GM12878 (cell line): ENCODE results near the gene CUZD1. TPM values are rescaled to one million over a fixed set of nuclear protein-coding genes. Genes with fewer than 3 reads are reported as not detected.

Source experiments
- ATAC-seq: fragments of 200-7000 bp; cut with Tn5 transposase; 3 replicates; pipeline ENCODE4 v1.9.1; 2020; ENCODE audit warnings: mild to moderate bottlenecking, moderate library complexity
- BruUV-seq: library from RNA; stranded (reverse); fragments of 400-500 nt; replicated peaks from 2 replicates; lab custom pipeline; 2021; lab: Mats Ljungman, UMichigan
- CTCF ChIA-PET: fragments of 300-600 bp; sonication (Branson Sonifier 250); formaldehyde crosslinking; extraction: SDS; loops from one replicate; lab custom pipeline; 2021; ENCODE audit warnings: inconsistent platforms; lab: Yijun Ruan, JAX
- POLR2A ChIA-PET: fragments of 350-600 bp; formaldehyde crosslinking; extraction: SDS; loops from one replicate; lab custom pipeline; 2021; ENCODE audit warnings: inconsistent platforms; lab: Charles Lee
- RAD21 ChIA-PET: fragments of 300-600 bp; sonication (Branson Sonifier 250); formaldehyde crosslinking; loops from one replicate; lab custom pipeline; 2023; ENCODE audit warnings: antibody characterized with exemption; ENCODE audit not compliant: unreplicated experiment; lab: Charles Lee
- SMC1A ChIA-PET: fragments of 300-600 bp; sonication (Branson Sonifier 250); formaldehyde crosslinking; loops from one replicate; lab custom pipeline; 2023; ENCODE audit not compliant: unreplicated experiment, uncharacterized antibody; lab: Charles Lee
- DNase-seq: peaks from one replicate; pipeline ENCODE4 v3.0.0-alpha.2; 2011; ENCODE audit warnings: low read depth, low spot score
- FAIRE-seq: peaks from 3 replicates; lab custom pipeline; 2011; peaks lifted over from hg19 to GRCh38; lab: Jason Lieb, UNC
- H2AFZ ChIP-seq: 2 replicates; pipeline ENCODE4 v1.6.0; 2011; ENCODE audit warnings: low read depth, low read length, control low read depth; ENCODE audit not compliant: control insufficient read depth
- H3K27ac ChIP-seq: 2 replicates; pipeline ENCODE4 v1.5.1; 2011; ENCODE audit warnings: control low read depth; ENCODE audit not compliant: control insufficient read depth, insufficient read depth
- H3K27me3 ChIP-seq, 2 experiments: replicated peaks in 1 of 2; 2 replicates each; pipeline versions ENCODE4 v1.6.0 to v1.6.1; 2011; ENCODE audit warnings: low read length in 1 of 2; ENCODE audit not compliant: control insufficient read depth in 2 of 2, insufficient read depth in 2 of 2
- H3K36me3 ChIP-seq, 2 experiments: 2 replicates each; pipeline ENCODE4 v1.5.1; 2011; ENCODE audit warnings: low read length in 1 of 2; ENCODE audit not compliant: control insufficient read depth in 2 of 2, insufficient read depth in 2 of 2
- H3K4me1 ChIP-seq: 2 replicates; pipeline ENCODE4 v1.6.1; 2011; ENCODE audit warnings: mild to moderate bottlenecking, low read length, moderate library complexity, mixed read lengths; ENCODE audit not compliant: control insufficient read depth, insufficient read depth
- H3K4me2 ChIP-seq: 2 replicates; pipeline ENCODE4 v1.6.0; 2011; ENCODE audit warnings: control low read depth; ENCODE audit not compliant: control insufficient read depth, insufficient read depth
- H3K4me3 ChIP-seq: fragments of 200-600 bp; sonication (generic); 2 replicates; pipeline ENCODE4 v1.5.1; 2016
- H3K79me2 ChIP-seq: 2 replicates; pipeline ENCODE4 v1.6.0; 2011; ENCODE audit warnings: low read length; ENCODE audit not compliant: control insufficient read depth, insufficient read depth
- H3K9ac ChIP-seq: 2 replicates; pipeline ENCODE4 v1.8.0; 2011; ENCODE audit warnings: low read length, control low read depth, mixed read lengths; ENCODE audit not compliant: control insufficient read depth, insufficient read depth
- H3K9me3 ChIP-seq: replicated peaks from 3 replicates; pipeline ENCODE4 v1.5.1; 2011; ENCODE audit warnings: mild to moderate bottlenecking, low read length; ENCODE audit not compliant: control insufficient read depth, insufficient read depth
- H4K20me1 ChIP-seq: 2 replicates; pipeline ENCODE4 v1.6.0; 2011; ENCODE audit not compliant: control insufficient read depth, insufficient read depth
- BHLHE40 ChIP-seq, 2 experiments: fragments of 450-650 bp in 1 of 2; IDR thresholded peaks; 2 replicates each; pipeline ENCODE4 v1.6.1; 2011 to 2017; ENCODE audit warnings: low read depth in 2 of 2, borderline replicate concordance in 1 of 2, improper control_type of control experiment in 1 of 2, low read length in 1 of 2, mild to moderate bottlenecking in 1 of 2
- CEBPZ ChIP-seq: fragments of 150-350 bp; IDR thresholded peaks from 2 replicates; pipeline ENCODE4 v1.6.1; 2016; ENCODE audit warnings: low read depth, low read length
- MYC ChIP-seq: IDR thresholded peaks from 2 replicates; pipeline ENCODE4 v1.6.1; 2011; ENCODE audit warnings: mild to moderate bottlenecking, low read length, moderate library complexity, inconsistent platforms; ENCODE audit not compliant: insufficient read depth, insufficient replicate concordance, insufficient read length, severe bottlenecking
- SIX5 ChIP-seq: IDR thresholded peaks from 2 replicates; pipeline ENCODE4 v1.6.1; 2011; ENCODE audit warnings: mild to moderate bottlenecking, low read depth, low read length, moderate library complexity; ENCODE audit not compliant: severe bottlenecking
- ZBTB40 ChIP-seq: fragments of 450-650 bp; IDR thresholded peaks from 2 replicates; pipeline ENCODE4 v1.6.1; 2016; ENCODE audit warnings: mild to moderate bottlenecking, moderate library complexity, borderline replicate concordance
- ZNF274 ChIP-seq: IDR thresholded peaks from one replicate; pipeline ENCODE4 v1.8.0; 2011; ENCODE audit not compliant: insufficient read length, insufficient read depth
- WGBS: methylation state at CpG from one replicate; pipeline ENCODE4 v1.1.6; 2016; ENCODE audit warnings: low lambda C conversion rate; ENCODE audit not compliant: insufficient replicate concordance, insufficient coverage; ENCODE audit errors: missing lambda C conversion rate; 5-methylcytosine and 5-hydroxymethylcytosine counted together
- in situ Hi-C: fragments of 300-500 bp; cut with MboI; formaldehyde crosslinking; loops from 9 replicates; pipeline ENCODE4 v1.14.3; 2018; ENCODE audit warnings: mixed read lengths
- intact Hi-C: fragments of 100-400 bp; cut with micrococcal nuclease; formaldehyde crosslinking; loops from one replicate; pipeline ENCODE4 v1.14.2; 2022; ENCODE audit not compliant: unreplicated experiment
- polyA plus RNA-seq, 11 experiments: library from polyadenylated mRNA; depleted of rRNA in 4 of 11; unstranded in 6 of 11; stranded (reverse) in 5 of 11; fragments of >200 nt; fragmentation: Nextera tagmentation in 4 of 11; fragmentation: Illumina TruSeq in 1 of 11; extraction: Ambion mirVana in 4 of 11; extraction: Trizol in 1 of 11; gene quantifications; 1 replicate in 1 of 11; 2 replicates in 10 of 11; pipeline versions ENCODE4 v1.2.1 to v1.2.3, GENCODE V29; 2011 to 2016; ENCODE audit warnings: inconsistent platforms in 2 of 11, missing spikeins in 2 of 11, low read depth in 1 of 11
- total RNA-seq, 4 experiments: library from RNA; depleted of rRNA in 3 of 4; stranded (reverse); fragments of >200 nt in 3 of 4; fragmentation: Illumina TruSeq in 1 of 4; extraction: Trizol in 1 of 4; gene quantifications; 2 replicates each; pipeline versions ENCODE4 v1.2.1 to v1.2.3, GENCODE V29; 2013 to 2021

CUZD1 gene
- total and polyA plus RNA-seq, 10 of the 15 experiments (the other 5 are each of a cell fraction or from before 2014, with no cell fraction given), result 0.66 to 2.3 (median 1.5) TPM

- TF ChIP-seq ZNF274, result no peak
Observed at GRCh38 chr10:122830965-122831353, 14.7 kb downstream of the CUZD1 start (continued).

- Histone ChIP-seq H3K27ac (no peak overlapping the region), H3K79me2 (no peaks in the 10 kb centered on the region), H3K4me3 (no peak overlapping the region), H3K27me3 (no peaks in the 10 kb centered on the region; a peak in 1 of 4 replicates), H3K4me2 (no peak overlapping the region), H3K9me3 (no peaks in the 10 kb centered on the region), H4K20me1 (no peaks in the 10 kb centered on the region), H3K4me1 (no peaks in the 10 kb centered on the region), H3K36me3 (no peaks in the 10 kb centered on the region), H2AFZ (no peak overlapping the region), H3K9ac (no peak overlapping the region)
- in situ Hi-C loops, result no loop called here
- DNase-seq (no peak), ATAC-seq (no peak), FAIRE-seq (no peak)
- ChIA-PET CTCF (no interaction called here), SMC1A (no interaction called here), POLR2A (no interaction called here), RAD21 (no interaction called here)
- WGBS, result over 99% methylated on average over 6 of the region's 7 CpGs
- TF ChIP-seq SIX5 (no peak), MYC (no peak)
- intact Hi-C loops, result no loop called here
- BruUV-seq, result no TSS peak
Observed at GRCh38 chr10:122830273-122830964, 15.2 kb downstream of the CUZD1 start.

- ChIA-PET RAD21 (no interaction called here), SMC1A (no interaction called here), POLR2A (no interaction called here), CTCF (no interaction called here)
- no peaks in the 10 kb centered on the region for H4K20me1 ChIP-seq
- no peak overlapping the region for H3K9ac ChIP-seq
- no peaks in the 10 kb centered on the region for H3K79me2 ChIP-seq
- H3K9me3 ChIP-seq, result no peaks in the 10 kb centered on the region
- intact Hi-C loops (no loop called here), in situ Hi-C loops (no loop called here)
- FAIRE-seq (no peak), ATAC-seq (no peak), DNase-seq (no peak)
- H3K4me1 ChIP-seq, result no peaks in the 10 kb centered on the region
- BruUV-seq, result no TSS peak
- no peaks in the 10 kb centered on the region for H3K36me3 ChIP-seq
- 93% methylated on average over 8 of the region's 8 CpGs for WGBS
- no peak overlapping the region for H3K4me3 ChIP-seq
- H3K27ac ChIP-seq, result no peak overlapping the region
- no peak overlapping the region for H3K4me2 ChIP-seq
- H2AFZ ChIP-seq, result no peak overlapping the region
- no peaks in the 10 kb centered on the region; a peak in 1 of 4 replicates for H3K27me3 ChIP-seq
- TF ChIP-seq BHLHE40 (IDR thresholded peaks at IDR 0.05; ENCODE audit: borderline replicate concordance in 1 of 2, low read depth in 2 of 2, low read length in 1 of 2), result no peak
- TF ChIP-seq ZBTB40, result no peak
- TF ChIP-seq CEBPZ, result no peak
Observed at GRCh38 chr10:122829454-122829853, 16.2 kb downstream of the CUZD1 start.
